B cell (primary cell): ENCODE data around the gene ARSI.

Experiments used
- CTCF ChIP-seq: fragments of 200-600 bp; IDR thresholded peaks from one replicate; pipeline ENCODE4 v1.8.0; 2022; ENCODE audit warnings: antibody characterized with exemption, mild to moderate bottlenecking
- EZH2 ChIP-seq: IDR thresholded peaks from 2 replicates; pipeline ENCODE4 v1.6.1; 2012; ENCODE audit warnings: borderline replicate concordance, low read depth, mild to moderate bottlenecking, moderate library complexity, low read length; ENCODE audit not compliant: insufficient read depth, poor library complexity, severe bottlenecking

- TF ChIP-seq CTCF = no peak
- TF ChIP-seq EZH2 = no peak
These were observed 44.3 kb upstream of the ARSI start for GRCh38 chr5:150347003-150347402.
